ENCODE results near the gene CNGA2.

GRCh38 chrX:151753313-151754046, 18.9 kb downstream of the CNGA2 start:
- TF ChIP-seq CTCF (IDR thresholded peaks at IDR 0.05; ENCODE audit: low read depth, low read length, missing input control) = peak; percentile 82
- TF ChIP-seq YY1 (IDR thresholded peaks at IDR 0.05) = no peak
- no peak for TF ChIP-seq HNF4G (IDR thresholded peaks at IDR 0.05)
- TF ChIP-seq ATF3 (IDR thresholded peaks at IDR 0.05) = no peak
- peak; percentile 82 to 91 for TF ChIP-seq RAD21 (IDR thresholded peaks at IDR 0.05)
- TF ChIP-seq EGR1 (IDR thresholded peaks at IDR 0.05; ENCODE audit: low read depth in 2 of 2) = no peak
- TF ChIP-seq TAF1 (conservative IDR thresholded peaks at IDR 0.05) = no peak
- TF ChIP-seq FOXA1 (IDR thresholded peaks at IDR 0.05) = no peak
- TF ChIP-seq SP1 (IDR thresholded peaks at IDR 0.05) = no peak
- TF ChIP-seq JUND (IDR thresholded peaks at IDR 0.05) = no peak
- TF ChIP-seq MAX (IDR thresholded peaks at IDR 0.05) = no peak
- TF ChIP-seq RXRA (IDR thresholded peaks at IDR 0.05) = no peak
- peak; percentile 67 for TF ChIP-seq REST (IDR thresholded peaks at IDR 0.05)
- TF ChIP-seq ZBTB33 (IDR thresholded peaks at IDR 0.05) = no peak
